ENCODE results near the gene SIRT3. TPM values are rescaled to one million over a fixed set of nuclear protein-coding genes. Genes with fewer than 3 reads are reported as not detected.

SIRT3 gene
- total RNA-seq, 1 experiment from 2014 or later = 13.8 TPM

DNA sequence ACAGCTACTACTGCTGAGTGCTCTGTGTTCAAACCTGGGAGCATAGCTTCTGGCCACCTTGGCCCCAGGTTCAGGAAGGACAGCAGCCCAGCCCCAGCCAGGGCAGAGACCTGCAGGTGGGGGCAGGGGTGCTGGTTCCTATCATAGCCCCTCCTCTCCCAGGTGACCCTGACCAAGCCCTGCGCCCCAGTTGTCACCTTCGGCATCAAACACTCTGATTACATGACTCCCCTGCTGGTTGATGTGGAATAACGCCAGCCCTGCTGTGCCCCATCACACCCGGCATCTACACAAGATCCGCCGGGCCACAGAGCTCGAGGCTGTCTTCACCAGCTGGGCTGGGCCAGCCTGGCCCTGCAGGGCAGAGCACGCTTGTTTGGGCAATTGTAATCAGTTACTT, 36.4 kb downstream of the SIRT3 start:
- ATAC-seq (peak; percentile 16; the same call in 1 of the 2 replicates), DNase-seq (no peak)
- H3K9ac ChIP-seq (ENCODE audit: low read length) = no peak overlapping the region
- no peak overlapping the region for H3K27ac ChIP-seq (ENCODE audit: low read length)
- H3K4me3 ChIP-seq (ENCODE audit: low read length) = no peak overlapping the region
- H4K20me1 ChIP-seq (ENCODE audit: low read length) = no peaks in the 10 kb centered on the region
- H3K36me3 ChIP-seq (ENCODE audit: low read depth, low read length) = no peaks in the 10 kb centered on the region
- BruUV-seq (replicated peaks) = no TSS peak
- no peaks in the 10 kb centered on the region for H3K9me2 ChIP-seq (replicated peaks; ENCODE audit: low read length)
- H3K4me1 ChIP-seq (ENCODE audit: insufficient read depth, low read length) = no peaks in the 10 kb centered on the region
- ChIA-PET CTCF (no interaction called here), POLR2A (ENCODE audit: unreplicated experiment) (no interaction called here)
- H2AFZ ChIP-seq (ENCODE audit: low read length) = no peak overlapping the region
- no peaks in the 10 kb centered on the region for H3K79me2 ChIP-seq (ENCODE audit: low read length)
- no peaks in the 10 kb centered on the region for H3F3A ChIP-seq (ENCODE audit: low read length, unreplicated experiment)
- no peaks in the 10 kb centered on the region for H3K27me3 ChIP-seq (ENCODE audit: low read length)
- TF ChIP-seq EZH2phosphoT487 (IDR thresholded peaks at IDR 0.05; ENCODE audit: borderline replicate concordance, low read length) = no peak
- TF ChIP-seq EZH2 (IDR thresholded peaks at IDR 0.05; ENCODE audit: low read length, unreplicated experiment) = no peak
- TF ChIP-seq, protein P1, sequence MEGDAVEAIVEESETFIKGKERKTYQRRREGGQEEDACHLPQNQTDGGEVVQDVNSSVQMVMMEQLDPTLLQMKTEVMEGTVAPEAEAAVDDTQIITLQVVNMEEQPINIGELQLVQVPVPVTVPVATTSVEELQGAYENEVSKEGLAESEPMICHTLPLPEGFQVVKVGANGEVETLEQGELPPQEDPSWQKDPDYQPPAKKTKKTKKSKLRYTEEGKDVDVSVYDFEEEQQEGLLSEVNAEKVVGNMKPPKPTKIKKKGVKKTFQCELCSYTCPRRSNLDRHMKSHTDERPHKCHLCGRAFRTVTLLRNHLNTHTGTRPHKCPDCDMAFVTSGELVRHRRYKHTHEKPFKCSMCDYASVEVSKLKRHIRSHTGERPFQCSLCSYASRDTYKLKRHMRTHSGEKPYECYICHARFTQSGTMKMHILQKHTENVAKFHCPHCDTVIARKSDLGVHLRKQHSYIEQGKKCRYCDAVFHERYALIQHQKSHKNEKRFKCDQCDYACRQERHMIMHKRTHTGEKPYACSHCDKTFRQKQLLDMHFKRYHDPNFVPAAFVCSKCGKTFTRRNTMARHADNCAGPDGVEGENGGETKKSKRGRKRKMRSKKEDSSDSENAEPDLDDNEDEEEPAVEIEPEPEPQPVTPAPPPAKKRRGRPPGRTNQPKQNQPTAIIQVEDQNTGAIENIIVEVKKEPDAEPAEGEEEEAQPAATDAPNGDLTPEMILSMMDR (conservative IDR thresholded peaks at IDR 0.05; ENCODE audit: low read depth, low read length) = no peak
- H3K9me3 ChIP-seq (ENCODE audit: low read length) = no peaks in the 10 kb centered on the region
- intact Hi-C loops (cut with micrococcal nuclease) = no loop called here
- no peak overlapping the region for H3K4me2 ChIP-seq (ENCODE audit: low read length)

DNA sequence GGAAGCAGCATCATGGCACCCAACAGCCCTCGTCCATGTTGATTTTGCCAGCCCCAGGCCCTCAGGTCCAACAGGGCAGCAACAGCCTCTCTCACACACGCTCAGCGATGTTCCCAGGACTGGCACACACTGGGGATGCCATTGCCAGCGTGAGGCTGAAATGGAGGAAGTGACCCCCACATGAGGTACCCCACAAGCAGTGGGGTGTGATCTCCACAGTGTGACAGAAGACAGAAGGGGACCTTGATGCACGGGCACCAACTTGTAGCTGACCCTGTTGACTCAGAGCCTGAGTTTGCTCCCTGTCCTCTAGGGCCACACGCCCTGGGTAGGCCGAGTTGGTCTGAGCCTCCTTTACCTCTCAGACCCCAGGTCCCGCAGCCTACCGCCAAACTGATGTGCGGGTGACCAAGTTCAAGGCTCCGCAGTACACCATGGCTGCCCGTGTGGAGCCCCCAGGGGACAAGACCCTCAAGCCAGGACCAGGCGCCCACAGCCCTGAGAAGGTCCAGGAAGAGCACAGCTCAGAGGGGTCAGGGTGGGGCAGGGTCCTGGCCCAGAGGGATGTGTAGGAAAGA, 37.0 kb downstream of the SIRT3 start:
- intact Hi-C loops (cut with micrococcal nuclease) = no loop called here
- Histone ChIP-seq H4K20me1 (ENCODE audit: low read length) (no peaks in the 10 kb centered on the region), H3K9ac (ENCODE audit: low read length) (no peak overlapping the region), H3K27ac (ENCODE audit: low read length) (no peak overlapping the region), H3K4me3 (ENCODE audit: low read length) (no peak overlapping the region), H2AFZ (ENCODE audit: low read length) (no peak overlapping the region), H3K36me3 (ENCODE audit: low read depth, low read length) (no peaks in the 10 kb centered on the region), H3K79me2 (ENCODE audit: low read length) (no peaks in the 10 kb centered on the region), H3F3A (ENCODE audit: low read length, unreplicated experiment) (no peaks in the 10 kb centered on the region), H3K9me2 (replicated peaks; ENCODE audit: low read length) (no peaks in the 10 kb centered on the region), H3K4me2 (ENCODE audit: low read length) (no peak overlapping the region), H3K27me3 (ENCODE audit: low read length) (no peaks in the 10 kb centered on the region), H3K9me3 (ENCODE audit: low read length) (no peaks in the 10 kb centered on the region), H3K4me1 (ENCODE audit: insufficient read depth, low read length) (no peaks in the 10 kb centered on the region)
- DNase-seq (no peak), ATAC-seq (no peak)
- CTCF ChIA-PET = no interaction called here
- POLR2A ChIA-PET (ENCODE audit: unreplicated experiment) = no interaction called here
- no TSS peak for BruUV-seq (replicated peaks)
- TF ChIP-seq EZH2 (IDR thresholded peaks at IDR 0.05; ENCODE audit: low read length, unreplicated experiment) = no peak
- TF ChIP-seq, protein P1 (conservative IDR thresholded peaks at IDR 0.05; ENCODE audit: low read depth, low read length) = no peak
- TF ChIP-seq EZH2phosphoT487 (IDR thresholded peaks at IDR 0.05; ENCODE audit: borderline replicate concordance, low read length) = no peak

DNA sequence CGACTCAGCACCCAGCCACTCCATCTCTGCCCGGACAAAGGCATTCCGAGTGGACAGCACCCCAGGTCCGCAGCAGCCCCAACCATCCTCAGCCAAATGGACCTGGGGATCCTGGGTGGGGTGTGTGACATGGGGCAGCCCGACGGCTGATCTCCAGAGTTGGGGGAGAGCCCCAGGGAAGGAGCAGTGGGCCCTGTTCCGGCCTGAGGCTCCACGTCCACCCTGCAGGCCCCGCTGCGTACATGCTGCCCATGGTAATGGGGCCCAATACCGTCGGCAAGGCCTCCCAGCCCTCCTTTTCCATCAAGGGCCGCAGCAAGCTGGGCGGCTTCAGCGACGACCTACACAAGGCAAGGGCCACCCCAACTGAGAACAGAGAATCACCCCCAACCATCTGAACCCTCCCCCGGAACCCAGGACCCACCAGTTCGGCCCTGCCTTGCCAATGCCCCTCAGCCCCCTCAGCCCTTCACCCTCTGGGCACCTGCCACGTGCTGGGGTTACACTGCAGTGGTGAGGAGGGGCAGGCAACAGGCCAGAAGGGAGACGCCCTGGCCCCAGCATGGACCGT, 37.8 kb downstream of the SIRT3 start:
- no TSS peak for BruUV-seq (replicated peaks)
- ChIA-PET CTCF (no interaction called here), POLR2A (ENCODE audit: unreplicated experiment) (no interaction called here)
- intact Hi-C loops (cut with micrococcal nuclease) = no loop called here
- H3K9me3 ChIP-seq (ENCODE audit: low read length) = no peaks in the 10 kb centered on the region
- no peaks in the 10 kb centered on the region for H3K79me2 ChIP-seq (ENCODE audit: low read length)
- no peaks in the 10 kb centered on the region for H3K9me2 ChIP-seq (replicated peaks; ENCODE audit: low read length)
- H2AFZ ChIP-seq (ENCODE audit: low read length) = no peak overlapping the region
- ATAC-seq (no peak), DNase-seq (no peak)
- TF ChIP-seq, protein P1 (conservative IDR thresholded peaks at IDR 0.05; ENCODE audit: low read depth, low read length) = no peak
- TF ChIP-seq EZH2phosphoT487 (IDR thresholded peaks at IDR 0.05; ENCODE audit: borderline replicate concordance, low read length) (no peak), EZH2 (IDR thresholded peaks at IDR 0.05; ENCODE audit: low read length, unreplicated experiment) (no peak)
- no peak overlapping the region for H3K4me3 ChIP-seq (ENCODE audit: low read length)
- H3F3A ChIP-seq (ENCODE audit: low read length, unreplicated experiment) = no peaks in the 10 kb centered on the region
- no peak overlapping the region for H3K9ac ChIP-seq (ENCODE audit: low read length)
- H3K27ac ChIP-seq (ENCODE audit: low read length) = no peak overlapping the region
- H3K36me3 ChIP-seq (ENCODE audit: low read depth, low read length) = no peaks in the 10 kb centered on the region
- no peaks in the 10 kb centered on the region for H3K4me1 ChIP-seq (ENCODE audit: insufficient read depth, low read length)
- H3K27me3 ChIP-seq (ENCODE audit: low read length) = no peaks in the 10 kb centered on the region
- H4K20me1 ChIP-seq (ENCODE audit: low read length) = no peaks in the 10 kb centered on the region
- H3K4me2 ChIP-seq (ENCODE audit: low read length) = no peak overlapping the region

All from PC-3 (cell line).